Dermis blood vessel endothelial cell (primary cell): ENCODE results near the gene PYGL. TPM values are rescaled to one million over a fixed set of nuclear protein-coding genes. Genes with fewer than 3 reads are reported as not detected.
"Not testable (repeated sequence)": the region's sequence is repeated elsewhere in the genome, so short reads cannot be mapped to it uniquely, and the experiment has no call there.

Source experiments
- DNase-seq: peaks from one replicate; pipeline ENCODE4 v3.0.0; 2010
- total RNA-seq: library from RNA; depleted of rRNA; stranded (reverse); fragments of >200 nt; gene quantifications from 2 replicates; pipeline ENCODE4 v1.2.3, GENCODE V29; 2014

The PYGL gene
- total RNA-seq, result 64.5 and 99.6 TPM in 2 replicates

DNA sequence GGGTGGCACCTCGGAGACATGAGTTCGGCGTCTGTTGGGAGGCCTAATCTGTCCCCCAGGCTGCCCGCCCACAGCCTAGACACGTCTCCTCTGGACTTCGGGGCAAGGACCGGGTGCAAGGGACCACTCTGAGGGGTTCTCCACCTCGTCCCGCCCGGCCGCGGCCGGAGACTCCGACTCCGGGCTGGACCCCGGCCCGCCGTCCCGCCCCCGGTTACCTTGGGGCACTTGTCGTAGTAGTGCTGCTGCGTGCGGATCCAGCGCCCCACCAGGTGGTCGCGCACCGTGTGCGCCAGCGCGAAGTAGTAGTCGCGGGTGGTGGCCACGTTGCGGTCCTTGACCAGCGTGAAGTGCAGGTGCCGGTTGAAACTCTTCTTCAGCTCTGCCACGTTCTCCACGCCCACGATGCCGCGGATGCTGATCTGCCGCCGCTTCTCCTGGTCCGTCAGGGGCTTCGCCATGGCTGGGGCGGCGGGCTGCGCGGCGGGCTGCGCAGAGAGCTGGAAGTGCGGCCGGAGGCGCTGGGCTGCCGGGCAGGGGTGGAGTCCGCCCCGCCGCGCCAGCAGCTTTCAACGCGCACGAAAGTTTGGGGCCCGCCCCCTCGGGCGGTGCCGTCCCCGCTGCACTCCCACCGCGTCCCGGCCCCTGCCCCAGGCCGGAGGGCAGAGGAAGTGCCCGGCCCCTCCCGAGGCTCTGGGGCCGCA lies at the start of gene PYGL:
Gene PYGL, minus strand, starts transcription at position 541 of the 704 bp plus-strand sequence. Its CDS starts 80 bp downstream, at position 461.
- peak; percentile 70 for DNase-seq

DNA sequence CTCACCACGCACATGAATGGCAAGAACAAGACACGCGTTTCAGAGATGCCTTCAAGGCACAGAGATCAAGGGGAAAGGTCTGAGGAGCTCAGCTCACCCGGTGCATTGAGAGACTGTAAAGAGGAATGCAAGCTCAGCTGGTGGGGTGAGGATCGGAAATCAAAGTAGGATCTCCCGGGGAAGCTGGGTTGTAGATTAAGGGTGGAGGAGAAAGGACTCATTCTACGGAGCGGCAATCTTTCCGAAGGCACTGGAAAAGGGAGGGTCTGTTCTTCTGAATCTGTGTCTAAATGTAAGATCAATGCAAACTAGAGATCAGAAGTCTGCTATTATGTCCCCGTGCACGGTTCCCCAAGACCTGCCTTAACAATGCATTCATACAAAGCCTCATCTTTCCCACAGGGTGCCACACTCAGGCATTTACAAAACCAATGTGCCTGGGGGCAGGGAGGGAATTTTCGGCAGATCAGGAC lies 41.6 kb upstream of the PYGL start:
- no peak for DNase-seq

DNA sequence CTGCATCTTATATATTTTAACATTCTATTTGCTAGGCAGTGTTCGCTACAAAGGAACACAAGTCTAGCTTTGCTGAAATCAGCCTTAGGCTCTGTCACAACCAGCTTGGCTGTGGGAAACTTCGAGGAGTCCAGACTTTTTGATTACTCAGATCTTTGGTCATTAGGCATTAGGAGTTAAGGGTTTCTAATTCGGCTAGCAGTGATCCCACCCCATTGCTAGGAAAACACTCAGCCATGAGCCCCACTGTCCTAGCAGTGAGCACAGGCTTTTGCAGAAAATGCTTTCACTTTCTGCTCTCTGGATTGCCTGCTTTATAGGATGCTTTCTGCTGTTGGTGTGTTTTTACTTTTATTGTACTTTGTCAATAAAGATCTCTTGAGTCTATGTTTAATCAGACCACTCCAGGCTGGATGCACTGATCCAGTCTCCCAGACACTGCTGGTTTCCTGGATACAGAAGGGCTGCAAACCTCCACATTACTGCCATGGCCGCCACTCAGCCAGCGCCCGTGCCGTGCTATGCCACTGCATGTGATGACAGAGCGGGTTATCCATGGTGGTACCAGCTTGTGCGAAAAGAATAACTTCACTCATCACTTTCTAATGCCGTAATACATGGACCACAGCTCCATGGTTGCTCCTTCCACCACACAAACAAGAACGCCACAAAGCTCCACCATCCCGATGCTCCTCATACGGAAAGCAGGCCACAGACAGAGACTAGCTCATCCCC lies 41.0 kb upstream of the PYGL start:
- DNase-seq, result no peak

DNA sequence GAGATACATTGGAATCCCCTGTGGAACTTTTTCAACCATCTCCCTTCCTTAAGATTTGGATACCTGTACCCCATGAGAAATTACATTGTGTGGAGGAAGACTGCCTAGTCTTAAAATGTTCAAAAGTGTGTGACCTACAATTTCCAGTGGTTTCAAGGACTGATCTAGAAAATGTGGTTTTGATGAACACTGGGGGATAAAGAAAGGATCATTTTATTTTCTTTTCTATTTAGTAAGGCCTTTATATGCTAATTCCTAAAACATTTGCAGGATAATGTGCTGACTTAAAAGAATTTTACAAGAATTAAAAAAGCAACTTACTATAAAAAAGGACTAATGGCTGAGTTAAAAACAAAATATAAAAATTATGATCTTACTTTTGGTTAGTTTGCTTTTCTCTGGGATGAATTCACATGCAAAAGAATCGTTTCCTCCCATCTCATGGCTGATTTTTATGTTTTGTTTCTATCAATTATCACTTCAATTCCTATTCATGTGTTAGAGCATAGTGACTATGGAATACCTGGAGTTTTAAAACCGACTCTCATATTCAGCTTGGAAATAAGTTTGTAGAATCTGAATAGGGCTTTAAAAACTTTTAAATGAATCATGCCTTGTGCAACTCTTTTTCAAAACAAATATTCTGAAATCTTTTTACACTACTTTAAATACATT lies 39.9 kb upstream of the PYGL start:
- no peak for DNase-seq

DNA sequence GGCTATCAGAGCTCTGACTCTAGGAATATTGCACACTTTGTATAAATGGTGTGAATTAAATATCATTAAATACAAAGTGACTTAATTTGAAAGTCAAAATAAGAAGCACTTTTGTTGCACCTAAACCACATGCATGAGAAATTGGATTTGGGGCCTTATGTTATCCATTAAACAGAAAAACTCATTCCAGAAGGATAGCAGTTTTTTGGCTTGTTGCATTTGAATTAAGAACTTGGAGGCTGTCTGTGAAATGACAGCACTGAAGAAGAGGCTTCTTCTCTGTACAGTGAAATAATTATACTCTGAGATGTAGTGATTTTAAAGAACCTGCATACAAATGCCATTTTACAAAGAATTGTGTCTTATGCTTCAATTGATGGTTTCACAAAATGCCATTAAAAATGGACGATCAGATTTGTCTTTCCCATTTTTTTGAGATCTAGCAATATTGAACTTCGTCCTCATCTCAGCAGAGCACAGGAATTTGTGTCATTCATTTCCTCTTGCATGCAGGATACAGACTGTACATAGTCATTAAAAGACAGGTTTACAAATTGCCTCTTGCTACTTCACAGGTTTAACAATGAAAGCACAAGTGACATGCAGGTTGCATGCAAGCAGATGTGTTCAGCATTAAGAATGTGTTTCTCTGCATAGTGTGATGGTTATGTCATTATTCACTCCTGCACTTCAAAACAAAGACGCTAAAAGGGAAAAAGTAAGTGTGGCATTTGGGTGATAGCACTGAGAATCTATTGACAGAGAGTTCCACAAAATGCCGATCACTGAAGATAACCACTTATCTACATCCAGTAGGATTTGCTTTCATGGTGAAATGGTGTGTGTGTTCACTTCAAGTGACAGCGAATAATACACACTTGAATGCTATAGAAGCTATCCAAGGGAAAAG lies 35.9 kb upstream of the PYGL start:
- DNase-seq, result no peak

DNA sequence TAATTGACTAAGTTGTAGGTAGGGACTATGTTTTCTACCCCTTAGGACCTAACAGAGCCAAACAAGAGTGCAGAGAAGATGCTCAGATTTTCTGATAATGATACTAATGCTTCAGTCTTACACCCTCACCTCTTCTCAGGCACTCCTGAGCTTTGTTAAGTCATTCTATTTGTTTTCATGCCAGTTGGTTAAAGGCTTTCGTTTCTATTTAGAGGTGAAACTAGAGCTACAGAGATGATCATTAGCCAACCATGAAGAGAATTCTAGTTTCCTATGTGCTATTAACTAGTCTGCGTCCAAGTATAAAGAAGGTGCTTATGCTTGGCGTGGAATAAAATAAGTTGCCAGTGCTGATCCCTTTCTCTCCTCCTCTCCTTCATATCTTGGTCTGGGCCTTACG lies 34.6 kb upstream of the PYGL start:
- no peak for DNase-seq

DNA sequence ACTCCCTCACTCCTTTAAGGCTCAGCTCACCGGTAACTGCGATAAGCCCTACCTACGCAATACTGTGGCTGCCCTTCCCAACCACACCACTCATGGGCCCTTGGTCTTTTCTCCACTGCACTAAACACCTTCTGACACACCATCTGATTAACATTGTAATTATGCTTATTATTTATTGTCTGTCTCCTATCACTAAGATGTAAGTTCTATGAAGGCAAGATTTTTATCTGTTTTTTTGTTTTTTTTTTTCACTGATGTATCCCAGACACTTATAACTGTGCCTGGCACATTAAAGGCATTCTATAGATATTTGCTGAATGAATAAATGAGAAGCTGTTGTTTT lies 34.2 kb upstream of the PYGL start:
- no peak for DNase-seq

DNA sequence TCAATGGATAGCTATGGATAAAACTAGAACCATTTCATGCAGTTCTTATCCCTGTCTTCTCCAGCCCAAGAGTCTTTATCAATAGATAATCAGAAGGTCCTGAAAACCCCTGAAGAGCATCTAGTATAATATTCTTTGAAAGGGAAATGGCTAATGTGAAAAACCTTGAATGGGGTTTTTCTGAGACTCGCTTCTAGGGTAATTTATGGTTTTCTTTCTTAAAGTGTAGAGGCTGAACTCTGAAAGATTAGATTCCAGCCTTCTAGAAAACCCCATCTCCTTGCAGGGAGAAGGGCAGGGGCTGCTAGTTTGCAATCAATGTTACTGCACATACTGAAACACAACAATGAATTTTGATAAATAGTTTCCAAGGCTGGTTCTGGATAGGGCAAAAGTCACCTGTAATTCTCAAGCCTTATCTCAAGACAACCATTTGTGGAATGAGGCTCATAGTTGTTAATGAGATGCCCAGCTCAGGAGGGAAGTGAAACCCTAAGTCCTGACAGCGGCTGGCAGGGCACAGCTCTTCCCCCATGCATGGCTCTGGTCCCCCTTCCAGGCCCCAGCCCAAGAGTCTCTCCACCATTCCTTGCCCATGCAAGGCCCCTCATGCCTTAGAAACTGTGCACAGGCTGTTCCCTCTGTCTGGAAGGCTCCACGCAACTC lies 33.7 kb upstream of the PYGL start:
- DNase-seq, result no peak

DNA sequence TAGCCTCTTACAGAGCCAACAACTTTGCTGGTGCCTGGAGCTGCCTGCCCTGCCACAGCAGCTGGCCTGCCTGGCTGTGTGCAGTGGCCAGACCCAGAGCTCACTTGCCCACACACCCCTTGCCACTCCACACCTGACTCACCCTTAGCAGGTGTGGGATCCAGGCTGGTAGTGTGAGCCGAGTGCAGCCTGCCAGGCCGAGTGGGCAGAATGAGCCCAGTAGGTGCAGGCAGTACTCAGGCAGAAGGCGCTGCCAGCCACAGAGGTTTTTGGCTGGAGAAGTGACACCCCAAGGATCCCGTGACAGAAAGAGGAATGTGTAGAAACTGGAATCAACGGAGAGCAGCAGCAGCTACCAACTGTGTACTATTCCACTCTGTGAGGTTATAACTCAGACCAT lies 29.8 kb upstream of the PYGL start:
- DNase-seq, result no peak

DNA sequence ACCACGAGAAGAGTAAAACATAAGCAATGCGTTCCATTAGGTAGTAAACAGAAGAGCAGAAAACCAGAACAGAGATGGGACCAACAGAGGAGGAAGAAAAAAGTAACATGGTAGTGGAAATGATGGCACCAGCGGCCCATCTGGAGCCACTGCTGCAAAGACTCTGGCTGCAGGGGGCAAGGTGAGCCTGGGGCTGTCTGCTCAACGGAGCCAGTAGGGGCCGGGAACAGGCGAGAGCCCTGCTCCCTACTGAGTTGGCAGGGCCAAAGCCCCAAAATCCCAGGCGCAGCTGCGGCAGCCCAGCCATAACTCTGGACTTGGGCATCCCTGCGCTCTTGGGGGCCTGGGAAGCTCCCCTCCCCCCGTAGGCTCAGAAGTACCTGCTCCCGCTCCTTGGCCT lies 28.5 kb upstream of the PYGL start:
- no peak for DNase-seq

DNA sequence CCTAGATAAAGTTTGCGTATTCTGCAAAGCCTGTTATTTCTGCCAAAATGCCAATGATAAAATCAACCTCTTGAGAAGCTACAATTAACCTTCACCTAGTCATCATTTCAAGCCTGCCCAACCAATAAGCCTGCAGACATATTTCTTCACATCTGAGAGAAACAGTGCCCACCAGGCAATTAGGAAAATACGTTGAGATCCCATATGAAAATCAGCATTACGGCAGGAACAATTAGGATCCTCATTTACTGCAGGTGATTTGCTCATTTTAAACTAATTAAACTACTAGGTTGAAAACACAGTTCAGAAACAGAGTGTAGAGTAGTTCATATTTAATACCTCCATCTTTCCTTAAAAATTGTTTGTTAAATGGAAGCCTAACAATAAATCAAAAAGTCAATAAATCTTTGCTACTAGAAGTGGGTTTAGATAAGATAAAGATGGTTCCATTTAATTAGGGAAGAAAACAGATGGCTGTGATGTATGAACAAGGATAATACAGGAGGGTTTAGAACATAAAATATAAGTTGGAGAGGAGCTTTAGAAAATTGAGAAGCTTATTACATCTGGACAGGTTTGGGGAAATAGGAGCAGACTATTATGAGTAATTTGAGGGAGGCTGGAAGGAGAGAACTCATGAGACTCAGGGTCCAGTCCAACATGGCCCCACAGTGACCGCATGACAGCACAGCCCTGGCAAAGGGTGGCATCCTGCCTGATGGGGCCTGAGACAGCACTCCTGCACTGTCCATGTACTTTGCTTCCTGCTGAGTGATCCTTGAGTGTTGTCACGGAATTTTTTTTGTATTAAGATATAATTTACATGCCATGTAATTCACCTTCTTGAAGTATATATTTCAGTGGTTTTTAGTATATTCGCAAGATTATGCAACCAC lies 26.9 kb upstream of the PYGL start:
- DNase-seq, result no peak

DNA sequence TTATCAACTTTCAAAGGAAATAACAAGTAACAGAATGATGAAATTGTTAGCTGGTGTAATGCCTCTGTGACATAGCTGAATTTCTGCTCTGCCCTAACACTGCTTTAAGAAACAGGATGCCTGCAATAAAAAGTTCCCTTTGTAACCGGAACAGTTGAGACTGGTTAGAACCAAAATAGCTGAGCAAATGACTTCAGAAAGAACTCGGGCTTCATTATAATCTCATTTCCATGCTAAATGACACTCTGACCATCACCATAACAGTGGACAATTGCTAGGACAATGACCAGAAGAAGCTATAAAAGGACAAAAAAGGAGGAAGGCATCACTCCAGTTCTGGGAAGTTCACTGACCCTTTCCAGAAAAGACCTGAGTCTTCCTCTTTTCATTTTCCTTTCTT lies 23.5 kb upstream of the PYGL start:
- no peak for DNase-seq

DNA sequence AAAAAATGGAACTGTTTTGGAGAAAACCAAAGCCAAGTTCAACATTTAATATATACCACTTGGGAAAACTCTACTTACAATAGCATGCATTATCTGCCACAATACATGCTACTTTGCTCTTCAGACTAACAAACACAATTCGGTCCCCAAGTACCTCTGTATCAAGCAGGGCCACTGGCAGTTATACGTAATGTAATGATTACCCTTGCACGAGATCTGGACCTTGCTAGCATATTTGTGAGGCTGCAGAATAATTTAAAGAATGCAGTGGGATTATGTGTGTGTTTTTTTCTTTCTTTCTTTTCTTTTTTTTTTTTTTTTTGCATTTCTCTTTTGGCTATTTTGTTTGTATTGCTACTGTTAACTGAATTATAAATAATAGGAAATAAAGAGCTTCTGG lies 22.8 kb upstream of the PYGL start:
- no peak for DNase-seq

DNA sequence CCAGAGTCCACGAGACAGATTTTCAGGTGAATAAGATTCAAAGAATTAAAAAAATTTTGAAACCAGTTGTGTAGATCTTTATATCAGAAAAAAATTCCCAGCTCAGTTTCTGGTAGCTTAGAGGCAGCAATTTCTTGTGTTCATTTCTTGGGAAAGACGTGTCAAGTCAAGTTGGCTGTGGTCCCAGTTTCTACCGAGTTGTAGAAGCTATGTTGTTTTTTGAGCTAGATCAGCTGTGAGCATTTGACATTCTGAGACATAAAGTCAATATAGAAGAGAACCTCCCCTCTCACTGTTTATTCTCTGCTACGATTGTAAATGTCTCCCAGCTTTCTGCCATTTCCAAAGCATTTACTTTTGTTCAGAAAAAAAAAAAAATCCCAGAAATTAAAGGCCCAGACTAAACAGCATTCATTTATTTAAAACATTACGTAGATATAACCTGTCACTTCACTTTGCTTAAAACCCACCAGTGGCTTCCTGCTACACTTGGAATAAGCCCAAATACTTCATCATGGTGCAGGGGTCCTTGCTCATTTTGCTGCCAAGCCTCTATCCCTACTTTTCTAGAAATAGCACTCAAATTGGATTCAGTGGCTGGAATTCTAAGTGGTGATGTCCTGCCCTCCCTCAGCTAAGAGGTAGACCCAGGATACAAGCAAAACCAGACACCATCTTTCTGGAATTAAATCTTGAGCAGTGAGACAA lies 20.6 kb upstream of the PYGL start:
- peak; percentile 84 for DNase-seq

DNA sequence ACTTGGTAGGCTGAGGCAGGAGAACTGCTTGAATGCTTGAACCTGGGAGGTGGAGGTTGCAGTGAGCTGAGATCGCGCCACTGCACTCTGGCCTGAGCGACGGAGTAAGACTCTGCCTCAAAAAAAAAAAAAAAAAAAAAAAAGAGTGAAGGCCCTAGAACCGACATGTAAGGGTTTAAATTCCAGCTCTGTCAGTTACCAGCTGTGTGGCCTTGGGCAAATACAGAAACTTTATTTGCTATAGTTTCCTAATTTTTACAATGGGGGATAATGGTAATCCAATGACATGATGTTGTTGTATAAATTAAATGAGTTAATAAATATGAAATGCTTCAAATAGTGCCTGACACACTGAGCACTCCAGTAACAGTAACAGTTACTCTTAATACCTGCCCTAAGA lies 19.6 kb upstream of the PYGL start:
- DNase-seq, result no peak

DNA sequence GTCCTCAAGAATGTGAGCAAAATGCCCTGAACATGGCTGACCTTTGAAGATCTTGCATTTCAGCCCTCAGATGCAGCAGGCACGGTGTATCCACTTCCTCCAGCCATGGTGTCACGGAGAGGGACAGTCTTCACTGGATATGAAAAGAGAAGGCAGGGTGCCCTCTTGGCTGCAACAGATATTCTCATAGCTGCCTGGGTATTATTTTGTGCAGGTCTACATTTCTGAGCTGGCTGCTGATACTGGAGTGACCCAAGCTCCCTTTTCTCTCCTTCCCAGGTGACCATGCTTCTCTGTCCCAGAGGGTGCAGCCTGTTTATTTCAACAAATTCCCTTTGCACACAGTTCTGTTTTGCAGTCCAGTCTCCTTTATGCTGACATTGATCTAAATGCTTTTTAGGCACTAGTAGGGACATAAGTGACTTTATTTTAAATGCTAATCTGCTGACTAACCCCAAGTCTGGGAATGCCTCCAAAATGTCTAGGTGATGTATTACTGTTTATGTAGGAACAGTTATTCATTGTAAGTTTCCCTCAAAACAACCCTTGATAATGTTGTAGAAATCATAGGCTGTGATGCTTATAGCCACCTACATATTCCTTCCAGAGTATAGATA lies 17.4 kb upstream of the PYGL start:
- peak; percentile 78 for DNase-seq

DNA sequence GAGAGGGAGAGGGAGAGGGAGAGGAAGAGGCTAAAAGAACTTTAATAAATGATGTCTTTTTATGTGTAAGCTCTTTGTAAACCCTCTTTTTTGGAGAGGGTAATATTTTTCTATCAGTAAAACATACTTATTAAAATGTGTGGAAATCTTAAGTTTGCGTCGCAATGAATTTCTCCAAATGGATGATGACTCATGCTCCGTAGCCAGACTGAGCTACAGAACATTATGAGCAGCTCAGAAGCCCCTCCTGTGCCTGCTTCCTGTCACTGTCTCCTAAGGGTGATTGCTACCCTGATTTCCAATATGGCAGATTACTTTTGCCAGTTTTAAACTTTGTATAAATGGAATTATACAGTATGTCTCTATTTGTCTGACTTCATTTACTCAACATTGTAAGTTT lies 13.0 kb upstream of the PYGL start:
- DNase-seq, result peak; percentile 24

DNA sequence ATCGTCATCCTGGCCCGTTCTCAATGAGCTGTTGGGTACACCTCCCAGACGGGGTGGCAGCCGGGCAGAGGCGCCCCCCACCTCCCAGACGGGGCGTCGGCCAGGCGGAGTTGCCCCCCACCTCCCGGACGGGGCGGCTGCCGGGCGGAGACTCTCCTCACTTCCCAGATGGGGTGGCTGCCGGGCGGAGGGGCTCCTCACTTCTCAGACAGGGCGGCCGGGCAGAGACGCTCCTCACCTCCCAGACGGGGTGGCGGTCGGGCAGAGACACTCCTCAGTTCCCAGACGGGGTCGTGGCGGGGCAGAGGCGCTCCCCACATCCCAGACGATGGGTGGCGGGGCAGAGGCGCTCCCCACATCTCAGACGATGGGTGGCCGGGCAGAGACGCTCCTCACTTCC lies 12.1 kb upstream of the PYGL start:
- DNase-seq, result not testable (repeated sequence)

DNA sequence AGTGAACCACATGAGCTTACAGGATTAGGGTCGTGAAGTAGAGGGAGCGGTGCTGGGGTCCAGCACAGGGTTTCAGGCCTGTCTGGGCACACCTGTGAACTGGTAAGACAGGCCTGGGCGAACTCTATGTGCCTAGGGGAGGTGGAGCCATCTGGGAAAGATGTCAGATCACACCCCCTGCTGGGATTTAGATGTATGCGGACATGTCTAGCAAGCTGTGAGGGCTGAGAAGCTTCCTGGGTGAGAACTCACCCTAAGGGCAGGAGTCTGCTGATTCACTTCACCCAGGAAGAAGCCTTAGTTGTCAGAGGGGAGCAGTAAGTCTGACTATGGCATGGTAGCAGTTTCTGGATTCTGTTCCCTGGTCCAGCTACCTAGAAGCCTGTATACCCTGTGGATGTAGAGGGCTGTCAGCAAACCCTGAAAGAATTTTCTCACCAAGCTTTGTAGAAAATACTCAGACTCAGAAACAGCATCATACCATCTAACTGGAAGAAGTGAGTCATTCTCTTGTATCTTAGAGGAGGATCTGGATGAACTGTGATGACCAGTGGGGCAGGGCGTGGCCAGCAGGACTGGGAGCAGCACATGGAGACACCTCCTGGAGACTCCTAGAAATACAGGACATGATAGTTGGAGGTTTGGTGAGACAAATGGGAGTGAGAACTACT lies 11.2 kb upstream of the PYGL start:
- DNase-seq, result peak; percentile 92
